GM21447 (cell line): ENCODE measurements around the gene SDSL.

Source experiments
- ATAC-seq: cut with Tn5 transposase; IDR thresholded peaks from one replicate; pipeline ENCODE4 v1.9.1; 2021; ENCODE audit not compliant: unreplicated experiment

Gene SDSL

GRCh38 chr12:113479216-113479589 lies 57.0 kb downstream of the SDSL start:
- ATAC-seq: no peak

GRCh38 chr12:113479590-113480335 lies 57.6 kb downstream of the SDSL start:
- no peak for ATAC-seq

GRCh38 chr12:113480336-113480971 lies 58.3 kb downstream of the SDSL start:
- no peak for ATAC-seq

DNA sequence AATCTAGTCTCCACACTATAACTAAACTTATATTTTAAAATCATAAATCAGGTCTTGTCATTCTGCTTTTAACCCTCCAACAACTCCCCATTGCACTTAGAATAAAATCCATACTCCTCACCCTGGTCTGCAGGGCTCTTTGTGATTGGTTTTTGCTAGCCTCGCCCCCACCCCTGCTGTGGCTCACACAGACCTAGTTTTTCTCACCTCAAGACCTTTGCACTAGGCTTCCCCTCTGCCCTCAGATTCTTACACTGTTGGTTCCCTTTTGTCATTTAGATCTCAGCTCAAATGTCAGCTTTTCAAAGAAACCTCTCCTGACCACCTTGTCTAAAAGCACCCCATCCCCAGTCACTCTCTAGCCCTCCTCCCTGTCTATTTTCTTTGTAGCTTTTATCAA lies 60.2 kb downstream of the SDSL start:
- ATAC-seq: no peak

GRCh38 chr12:113485330-113485729 lies 63.1 kb downstream of the SDSL start:
- no peak for ATAC-seq

- no peak for ATAC-seq
Measured at GRCh38 chr12:113486722-113487121, 64.5 kb downstream of the SDSL start.
